GM12892 (cell line): Measurements from ENCODE around the gene RCL1.

Experiments
- POLR2A ChIP-seq: IDR thresholded peaks from 2 replicates; pipeline ENCODE4 v1.6.1; 2011; ENCODE audit warnings: low read depth, low read length, control low read depth
- POLR2AphosphoS5 ChIP-seq: IDR thresholded peaks from 2 replicates; pipeline ENCODE4 v1.6.1; 2011; ENCODE audit warnings: low read depth, low read length, control low read depth
- TAF1 ChIP-seq: IDR thresholded peaks from 2 replicates; pipeline ENCODE4 v1.6.1; 2011; ENCODE audit warnings: low read depth, mild to moderate bottlenecking, control low read depth, low read length, borderline replicate concordance

DNA sequence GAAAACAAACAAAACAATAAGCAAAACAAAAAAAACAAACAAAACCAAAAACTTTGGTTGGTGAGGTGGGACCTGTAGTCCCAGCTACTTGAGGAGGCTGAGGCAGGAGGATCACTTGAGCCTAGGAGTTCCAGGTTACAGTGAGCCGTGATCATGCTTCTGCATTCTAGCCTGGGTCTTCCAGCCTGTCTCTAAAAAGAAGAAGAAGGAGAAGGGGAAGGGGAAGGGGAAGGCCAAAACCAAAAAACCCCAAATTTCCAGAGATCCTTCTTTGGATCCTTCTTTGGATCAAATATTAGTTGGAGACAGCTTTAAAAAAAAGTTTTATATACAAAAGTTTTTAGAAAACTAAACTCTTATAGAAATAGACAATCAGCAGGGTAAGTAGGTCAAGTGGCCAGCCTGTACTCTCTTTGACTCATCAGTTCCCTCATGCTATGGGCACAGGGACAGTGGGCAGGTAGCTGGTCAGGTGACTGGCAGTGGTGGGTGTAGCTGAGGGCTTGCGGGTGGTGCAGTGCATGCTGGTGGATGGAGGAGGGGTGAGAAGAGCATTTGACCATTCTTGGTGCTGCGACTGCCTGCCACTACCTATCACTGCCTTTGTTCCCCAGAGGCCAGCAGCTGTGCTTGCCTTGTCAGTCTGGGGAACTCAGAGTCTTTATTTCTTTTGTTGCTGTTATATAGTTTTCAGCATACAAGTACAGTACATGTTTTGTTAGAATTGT, 12.6 kb downstream of the RCL1 start:
- TF ChIP-seq TAF1 = no peak
- no peak for TF ChIP-seq POLR2AphosphoS5
- no peak for TF ChIP-seq POLR2A
